NT2/D1 (cell line): ENCODE data around the gene CBR3.

Experiments
- SUZ12 ChIP-seq: IDR thresholded peaks from 2 replicates; pipeline ENCODE4 v1.6.1; 2011; ENCODE audit not compliant: insufficient read length, insufficient read depth; ENCODE audit errors: extremely low read depth
- YY1 ChIP-seq: IDR thresholded peaks from 2 replicates; pipeline ENCODE4 v1.6.1; 2011; ENCODE audit not compliant: insufficient read length, insufficient read depth
- ZNF274 ChIP-seq: IDR thresholded peaks from 2 replicates; pipeline ENCODE4 v1.6.1; 2011; ENCODE audit warnings: mild to moderate bottlenecking, low read depth, low read length

DNA sequence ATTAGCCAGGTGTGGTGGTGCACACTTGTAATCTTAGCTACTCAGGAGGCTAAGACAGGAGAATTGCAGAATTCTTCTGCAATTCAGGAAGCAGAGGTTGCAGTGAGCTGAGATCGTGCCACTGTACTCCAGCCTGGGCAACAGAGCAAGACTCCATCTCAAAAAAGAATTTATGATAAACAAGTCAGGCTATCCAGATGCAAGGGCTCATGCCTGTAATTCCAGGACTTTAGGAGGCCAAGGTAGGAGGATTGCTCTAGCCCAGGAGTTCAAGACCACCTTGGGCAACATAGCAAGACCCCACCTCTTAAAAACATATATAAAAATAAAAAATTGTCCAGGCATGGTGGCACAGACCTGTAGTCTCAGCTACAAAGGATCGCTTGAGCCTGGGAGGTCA lies 10.5 kb upstream of the CBR3 start:
- TF ChIP-seq ZNF274: no peak
- no peak for TF ChIP-seq YY1
- TF ChIP-seq SUZ12: no peak
